Superior temporal gyrus (tissue), 1 donor: Measurements from ENCODE around the gene TOM1L1.

ENCODE experiments used
- DNase-seq: peaks from one replicate; pipeline ENCODE4 v3.0.0-alpha.2; 2016; ENCODE audit errors: extremely low spot score

The TOM1L1 gene

GRCh38 chr17:54991567-54991966 lies 90.9 kb downstream of the TOM1L1 start:
- no peak for DNase-seq

- DNase-seq, result peak; percentile 81
These were observed 92.4 kb downstream of the TOM1L1 start for GRCh38 chr17:54992797-54993639.

DNA sequence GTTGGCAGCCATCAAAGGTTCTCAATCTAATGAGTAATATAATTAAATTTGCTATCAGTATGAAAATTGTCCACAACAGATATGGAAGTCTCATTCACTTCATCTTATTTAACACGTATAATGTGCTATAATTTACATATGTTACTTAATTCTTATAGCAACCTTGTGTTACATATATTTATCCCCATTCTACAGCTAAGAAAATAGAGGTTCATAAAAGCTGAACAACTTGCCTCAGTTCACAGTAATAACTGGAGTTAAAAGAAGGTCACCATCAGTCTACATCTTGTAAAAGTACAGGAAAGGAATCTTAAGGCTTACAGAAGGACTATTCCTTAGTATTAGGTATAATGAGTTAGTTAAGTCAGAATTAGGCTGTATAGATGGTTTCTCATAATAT lies 95.8 kb downstream of the TOM1L1 start:
- DNase-seq, result no peak

GRCh38 chr17:55002458-55002857 lies 101.8 kb downstream of the TOM1L1 start:
- no peak for DNase-seq

- DNase-seq, result no peak
These were observed 103.8 kb downstream of the TOM1L1 start for GRCh38 chr17:55004484-55004883.

GRCh38 chr17:55005520-55005919 lies 104.9 kb downstream of the TOM1L1 start:
- DNase-seq, result no peak
